CD4-positive, alpha-beta T cell treated with Interleukin-4 for 1 hour (primary cell): ENCODE data around the gene TMEM217.

Experiments
- DNase-seq, 2 donors: peaks; one replicate each; pipeline ENCODE4 v3.0.0-alpha.2; 2020 to 2022

The TMEM217 gene

GRCh38 chr6:37279366-37280134, 21.6 kb upstream of the TMEM217 start:
- no peak for DNase-seq

- DNase-seq = no peak
Measured at GRCh38 chr6:37277001-37277409, 19.1 kb upstream of the TMEM217 start.

GRCh38 chr6:37275350-37275749, 17.4 kb upstream of the TMEM217 start:
- no peak for DNase-seq

GRCh38 chr6:37273690-37274089, 15.7 kb upstream of the TMEM217 start:
- no peak for DNase-seq

GRCh38 chr6:37272834-37273566, 15.1 kb upstream of the TMEM217 start:
- DNase-seq = no peak

- no peak for DNase-seq
Measured at GRCh38 chr6:37269105-37269504, 11.2 kb upstream of the TMEM217 start.

GRCh38 chr6:37265860-37266259, 7.9 kb upstream of the TMEM217 start:
- DNase-seq = no peak

GRCh38 chr6:37265001-37265400, 7.1 kb upstream of the TMEM217 start:
- no peak for DNase-seq

- DNase-seq = no peak
Measured at GRCh38 chr6:37262446-37263026, 4.6 kb upstream of the TMEM217 start.

- no peak for DNase-seq
Measured at GRCh38 chr6:37261198-37261597, 3.3 kb upstream of the TMEM217 start.

- DNase-seq = no peak
Measured at GRCh38 chr6:37260444-37260843, 2.5 kb upstream of the TMEM217 start.

- peak in 1 of 2 donors; percentile 22 for DNase-seq
Measured at GRCh38 chr6:37260040-37260439, 2.1 kb upstream of the TMEM217 start.

GRCh38 chr6:37259191-37259590, 1.2 kb upstream of the TMEM217 start:
- peak in 1 of 2 donors; percentile 76 for DNase-seq

GRCh38 chr6:37258405-37259105, 611 bp upstream of the TMEM217 start:
- DNase-seq = no peak

- no peak for DNase-seq
Measured at GRCh38 chr6:37257320-37257633, 667 bp downstream of the TMEM217 start.

- DNase-seq = no peak
Measured at GRCh38 chr6:37256692-37257319, 1.1 kb downstream of the TMEM217 start.

GRCh38 chr6:37254881-37255280, 3.1 kb downstream of the TMEM217 start:
- DNase-seq = no peak

GRCh38 chr6:37253486-37254007, 4.4 kb downstream of the TMEM217 start:
- DNase-seq = no peak

GRCh38 chr6:37251211-37251780, 6.6 kb downstream of the TMEM217 start:
- no peak for DNase-seq

GRCh38 chr6:37244430-37245310, 13.3 kb downstream of the TMEM217 start:
- no peak for DNase-seq

GRCh38 chr6:37243816-37244370, 14.1 kb downstream of the TMEM217 start:
- no peak for DNase-seq
